NCI-H1694 (cell line): Measurements from ENCODE around the gene PGM5.

Experiments used
- DNase-seq: peaks from one replicate; lab custom pipeline; 2025; lab: John Stamatoyannopoulos, UW

The PGM5 gene

DNA sequence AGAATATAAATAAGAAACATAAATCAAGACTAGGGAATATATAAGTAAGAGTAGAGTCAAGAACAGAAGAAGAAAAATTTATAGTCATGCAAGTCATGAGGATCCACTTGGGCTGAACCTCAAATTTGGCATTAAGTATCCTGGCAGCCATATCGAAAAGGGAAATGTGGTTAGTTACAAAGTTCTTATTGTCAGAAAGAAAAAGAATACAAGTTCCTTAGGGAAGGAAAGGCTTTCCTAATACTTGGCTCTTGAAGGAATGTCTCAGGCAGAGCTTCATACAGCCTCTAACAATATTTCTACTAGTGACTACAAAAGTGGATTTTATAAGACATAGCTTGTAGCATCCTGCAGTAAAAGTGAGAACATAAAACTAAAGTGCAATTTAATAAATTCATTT, 138.8 kb downstream of the PGM5 start:
- no peak for DNase-seq

DNA sequence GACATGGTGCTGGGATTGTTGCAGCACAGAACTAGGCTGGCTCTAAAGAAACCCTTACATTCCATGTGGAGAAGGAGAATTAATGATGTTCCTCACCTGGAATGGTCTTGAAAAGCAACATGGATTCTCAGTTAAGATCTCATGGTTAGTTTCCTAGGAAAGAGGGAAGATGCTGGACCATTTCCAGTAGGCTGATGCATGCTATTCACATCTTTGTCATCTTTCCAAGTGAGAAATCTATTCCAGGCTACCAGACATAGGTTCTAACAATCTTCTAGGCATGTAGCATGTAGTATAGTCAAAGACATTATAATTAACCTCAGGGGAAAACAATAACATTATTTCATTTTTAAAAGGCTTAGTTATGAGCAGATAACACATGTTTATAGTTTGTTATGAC, 139.9 kb downstream of the PGM5 start:
- DNase-seq, result no peak

DNA sequence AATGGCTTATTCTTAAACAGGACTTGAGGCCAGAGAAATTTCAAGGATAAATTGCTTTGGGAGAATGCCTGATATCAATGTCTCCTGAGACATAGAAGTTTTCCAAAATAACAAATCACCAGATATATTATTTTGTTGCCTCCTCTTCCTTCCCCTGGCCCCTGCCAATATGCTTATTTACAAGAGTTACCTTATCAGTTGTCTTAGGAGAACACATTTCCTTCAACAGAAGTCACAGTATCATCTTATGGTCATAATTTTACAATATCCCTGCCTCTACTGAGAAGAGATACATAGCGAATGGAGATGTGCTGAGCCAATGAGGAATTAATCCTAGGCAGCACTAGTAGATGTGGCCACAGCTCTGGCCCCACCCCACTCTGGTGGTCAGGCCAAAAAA, 141.2 kb downstream of the PGM5 start:
- no peak for DNase-seq

DNA sequence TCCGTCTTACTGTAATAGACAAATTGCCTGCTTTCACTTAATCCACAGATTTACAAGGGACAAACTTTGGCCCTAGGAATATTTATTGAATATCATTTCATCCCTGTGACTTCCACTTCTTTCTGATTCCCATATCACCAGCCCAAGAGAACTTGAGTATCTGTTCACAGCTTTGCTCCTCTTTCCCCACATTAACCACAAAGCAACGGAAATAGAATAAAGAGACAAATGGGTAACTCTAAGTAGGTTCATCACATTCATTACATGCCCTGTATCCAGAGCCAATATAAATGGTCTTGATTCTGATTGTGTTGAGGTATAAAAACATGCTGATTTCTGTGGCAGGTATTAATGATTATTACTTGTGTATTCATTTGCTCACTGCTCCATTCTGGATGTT, 142.4 kb downstream of the PGM5 start:
- no peak for DNase-seq

GRCh38 chr9:68500457-68501381, 144.3 kb downstream of the PGM5 start:
- DNase-seq, result no peak

DNA sequence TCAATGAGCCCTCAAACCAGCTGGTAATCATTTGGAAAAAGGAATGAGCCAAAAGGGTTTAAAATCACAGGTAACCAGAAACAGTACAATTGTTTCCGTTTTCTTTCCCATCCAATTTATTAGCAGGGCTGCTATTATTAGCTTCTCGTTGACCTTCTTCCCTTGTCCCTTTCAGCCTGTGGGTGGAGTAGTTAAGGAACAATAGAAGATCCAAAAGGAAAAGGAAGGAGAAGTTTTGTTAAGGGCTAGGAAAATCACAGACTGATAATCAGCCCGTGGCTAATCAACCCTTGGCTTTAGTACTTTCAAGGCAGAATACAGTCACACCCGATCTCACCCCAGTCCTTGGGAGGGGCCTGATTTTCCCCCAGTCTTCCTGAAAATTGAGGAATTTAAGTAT, 145.9 kb downstream of the PGM5 start:
- no peak for DNase-seq

GRCh38 chr9:68505681-68506409, 149.4 kb downstream of the PGM5 start:
- DNase-seq, result no peak

DNA sequence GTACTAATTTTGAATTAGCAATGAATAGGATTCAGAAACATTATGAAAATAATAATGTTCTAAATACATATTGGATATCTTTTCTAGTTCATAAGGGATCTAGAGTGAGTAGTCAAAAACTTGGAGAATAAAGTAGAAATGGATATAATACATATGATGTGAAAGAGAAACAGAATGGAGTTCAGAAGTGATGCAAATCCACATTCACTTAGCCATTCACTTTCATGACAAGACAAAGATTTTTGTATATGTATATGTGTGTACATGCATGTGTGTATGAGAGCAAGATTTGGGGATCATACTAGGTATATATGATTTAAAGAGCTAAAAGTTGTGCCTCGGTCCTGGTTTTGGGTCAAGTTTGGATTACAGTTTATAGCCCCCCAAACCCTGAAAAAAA, 150.1 kb downstream of the PGM5 start:
- DNase-seq, result no peak

DNA sequence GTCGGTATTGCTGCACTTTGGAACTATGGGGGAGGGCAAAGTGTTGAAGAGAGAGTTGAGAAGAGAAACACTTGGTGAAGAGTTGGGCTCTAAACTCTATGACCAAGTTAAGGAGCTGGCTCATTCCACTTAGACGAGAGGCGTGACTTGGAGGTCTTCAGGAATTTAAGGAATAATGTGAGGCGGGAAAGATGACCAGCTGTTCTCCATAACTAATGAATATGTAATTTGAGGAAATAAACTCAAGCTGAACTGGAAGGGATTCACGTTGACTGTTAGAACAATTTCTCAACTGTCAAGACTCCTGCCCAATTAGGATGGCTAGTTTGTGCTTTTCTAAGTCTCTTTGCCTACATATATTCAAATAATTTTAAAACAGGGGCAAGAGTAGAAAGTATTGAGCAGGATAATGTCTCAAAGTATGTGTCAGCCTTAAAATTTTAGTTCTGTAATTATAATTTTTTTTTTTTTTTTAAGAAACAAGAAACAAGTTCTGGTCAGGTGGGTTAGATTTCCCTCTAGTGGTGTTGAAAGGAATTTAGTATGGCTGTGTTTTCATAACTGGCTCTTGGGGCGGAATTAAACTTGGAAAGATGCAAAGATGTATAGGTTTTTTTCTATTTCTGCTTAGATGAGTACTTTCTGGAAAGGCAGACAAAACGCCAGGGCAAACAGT, 150.9 kb downstream of the PGM5 start:
- DNase-seq, result peak; percentile 30

DNA sequence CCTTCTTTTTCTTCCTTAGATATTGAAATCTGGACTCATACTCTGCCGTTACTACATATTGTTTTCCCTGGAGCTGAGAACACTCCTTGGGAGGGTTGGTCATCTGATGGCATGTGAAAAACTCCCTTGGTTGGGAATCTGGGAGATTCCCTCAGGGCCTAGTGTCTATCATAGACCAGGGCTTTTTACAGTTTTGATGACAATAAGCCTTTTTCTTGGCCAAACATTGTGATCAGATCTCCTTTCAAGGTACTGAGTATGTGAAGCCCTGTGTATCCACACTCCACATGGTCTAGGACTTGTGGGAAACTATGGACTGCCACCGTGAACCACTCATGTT, 151.4 kb downstream of the PGM5 start:
- DNase-seq, result no peak

DNA sequence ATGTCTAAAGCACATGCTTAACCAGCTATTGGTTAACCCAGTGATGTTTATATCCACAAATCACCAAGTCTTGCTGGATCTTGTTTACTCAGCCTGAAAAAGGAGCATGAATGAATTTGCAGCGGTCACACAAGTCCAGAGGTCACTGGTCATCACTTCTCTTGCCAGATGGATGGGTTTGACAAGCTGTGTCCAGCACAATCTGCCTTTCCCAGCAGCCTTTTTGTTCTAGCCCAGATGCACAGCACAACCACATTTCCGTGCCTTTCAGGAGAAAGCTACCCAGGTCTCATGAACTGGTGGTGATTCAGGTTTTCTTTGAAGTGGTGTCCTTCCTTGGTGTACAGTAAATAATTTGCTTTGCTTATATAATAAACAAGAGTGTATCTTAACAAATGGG, 152.1 kb downstream of the PGM5 start:
- no peak for DNase-seq

GRCh38 chr9:68509689-68510088, 153.3 kb downstream of the PGM5 start:
- DNase-seq, result no peak

DNA sequence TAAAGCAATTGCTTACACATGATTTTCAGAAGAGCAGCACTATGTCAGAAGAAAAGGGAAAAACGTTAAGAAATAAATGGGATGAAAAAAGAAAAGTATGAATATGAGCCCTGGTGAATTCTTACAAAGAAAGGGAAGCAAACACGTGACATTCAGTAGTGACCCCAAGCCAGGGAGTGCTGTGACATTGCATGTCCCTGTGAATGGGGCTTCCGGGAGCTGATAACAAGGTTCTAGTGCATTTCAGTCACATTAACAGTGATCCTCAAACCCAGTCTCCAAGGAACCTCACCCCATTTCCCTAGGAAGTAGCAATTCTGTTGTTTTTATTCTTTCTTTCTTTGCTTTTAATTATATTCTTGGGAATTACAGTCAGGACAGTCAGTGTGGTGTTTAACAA, 157.0 kb downstream of the PGM5 start:
- no peak for DNase-seq

DNA sequence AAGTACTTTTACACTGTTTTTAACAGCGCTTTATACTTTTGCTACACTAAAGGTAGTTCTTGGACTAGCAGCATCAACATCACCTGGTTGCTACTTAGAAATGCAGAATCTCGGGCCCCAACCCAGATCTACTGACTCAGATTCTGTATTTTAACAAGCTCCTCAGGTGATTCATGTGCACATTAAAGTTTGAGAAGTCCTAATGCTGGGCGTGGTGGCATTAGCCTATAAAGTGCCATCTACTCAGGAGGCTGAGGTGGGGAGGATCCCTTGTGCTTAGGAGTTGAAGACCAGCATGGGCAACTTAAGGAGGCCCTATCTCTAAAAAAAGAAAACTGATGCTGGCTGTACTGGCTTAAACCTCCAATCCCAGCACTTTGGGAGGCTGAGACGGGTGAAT, 157.6 kb downstream of the PGM5 start:
- no peak for DNase-seq

DNA sequence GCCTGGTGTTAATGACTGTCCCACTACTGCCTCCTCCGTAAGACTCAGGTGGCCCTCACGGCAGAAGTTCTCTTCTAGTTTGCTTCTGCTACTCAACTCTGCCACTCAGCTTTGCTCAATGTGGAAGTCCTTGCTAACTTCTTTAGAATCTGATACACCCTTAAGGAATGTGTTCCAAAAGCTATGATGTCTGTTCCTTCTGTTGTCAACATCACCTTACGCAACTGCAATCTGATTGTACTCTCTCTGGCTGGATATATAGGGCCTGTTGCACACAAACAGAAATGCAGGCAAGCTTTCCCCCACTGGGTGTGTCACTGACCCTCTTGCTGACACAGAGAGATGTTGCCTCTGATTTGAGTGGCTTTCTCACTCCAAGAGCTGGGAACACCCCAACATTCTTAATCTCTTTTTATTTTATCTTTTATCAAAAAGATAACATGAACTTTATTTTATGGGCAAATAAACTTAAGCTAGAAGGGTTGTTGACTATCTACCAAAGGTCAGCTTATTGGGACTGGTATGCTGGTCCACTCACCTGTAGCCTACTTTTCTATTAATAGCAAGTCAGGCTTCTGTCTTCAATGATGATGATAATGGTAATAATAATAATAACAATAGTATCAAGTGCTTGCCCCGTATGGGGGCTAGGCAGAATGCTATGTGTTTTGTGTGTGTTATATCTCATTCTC, 159.1 kb downstream of the PGM5 start:
- no peak for DNase-seq

DNA sequence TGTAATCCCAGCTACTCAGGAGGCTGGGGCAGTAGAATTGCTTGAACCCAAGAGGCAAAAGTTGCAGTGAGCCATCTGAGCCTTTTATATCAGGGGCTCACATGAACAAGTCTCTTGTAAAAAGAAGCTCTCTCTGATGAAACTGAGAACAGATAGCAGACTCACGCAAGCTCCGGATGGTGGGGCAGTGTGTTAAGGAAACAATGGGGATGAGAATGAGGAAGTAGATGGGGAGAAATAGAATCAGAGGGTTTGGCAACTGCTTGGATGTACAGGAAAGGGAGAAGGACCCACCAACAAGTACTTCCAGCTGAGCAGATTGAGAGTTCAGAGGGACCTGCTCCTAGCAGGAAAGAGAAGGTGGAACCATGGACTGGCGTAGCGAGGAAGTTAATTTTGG, 165.7 kb downstream of the PGM5 start:
- no peak for DNase-seq

GRCh38 chr9:68522954-68523353, 166.5 kb downstream of the PGM5 start:
- DNase-seq, result no peak

- no peak for DNase-seq
Observed at GRCh38 chr9:68523367-68523936, 167.0 kb downstream of the PGM5 start.

DNA sequence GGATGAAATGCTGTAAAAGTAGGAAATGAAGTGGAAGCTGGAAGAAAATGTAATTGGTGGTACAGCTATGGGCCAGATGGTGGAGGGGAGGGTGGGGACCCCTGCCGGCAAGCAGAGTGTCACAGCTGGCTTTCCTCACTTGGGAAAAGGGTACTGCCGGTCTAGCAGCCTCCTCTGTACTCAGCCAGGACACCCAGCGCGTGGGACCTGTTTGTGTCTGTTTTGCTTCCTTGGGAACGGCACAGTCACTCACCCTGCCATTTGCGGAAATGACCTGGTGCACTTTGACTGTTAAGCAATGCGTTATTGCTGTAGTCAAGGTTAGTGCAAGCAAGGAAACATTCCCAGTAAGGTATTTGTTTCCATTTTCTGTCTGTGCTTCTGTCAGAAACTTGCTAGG, 174.2 kb downstream of the PGM5 start:
- DNase-seq, result peak; percentile 53

DNA sequence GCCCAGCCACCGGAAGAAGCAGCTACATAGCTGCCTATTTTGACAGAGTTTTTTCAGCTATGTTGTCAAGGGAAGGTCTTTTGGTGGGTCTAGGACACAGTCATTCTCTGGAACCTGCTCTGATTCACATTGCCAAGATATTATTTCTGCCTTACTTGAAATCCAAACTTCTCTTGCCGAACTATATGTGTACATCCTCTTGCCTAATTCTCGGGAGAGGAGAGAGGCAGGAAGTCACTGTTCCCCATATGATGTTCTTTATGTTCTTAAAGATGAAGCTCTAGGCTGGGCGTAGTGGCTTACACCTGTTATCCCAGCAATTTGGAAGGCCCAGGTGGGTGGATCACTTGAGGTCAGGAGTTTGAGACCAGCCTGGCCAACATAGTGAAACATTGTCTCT, 175.7 kb downstream of the PGM5 start:
- no peak for DNase-seq

- DNase-seq, result peak; percentile 26
Observed at GRCh38 chr9:68533678-68534077, 177.3 kb downstream of the PGM5 start.
